ENCODE data around the gene ARID1A. TPM values are rescaled to one million over a fixed set of nuclear protein-coding genes. Genes with fewer than 3 reads are reported as not detected.

The ARID1A gene
- total and polyA plus RNA-seq, 9 of the 15 experiments (the other 6 are each of a cell fraction or from before 2014, with no cell fraction given), result 8.3 to 88.3 (median 22.5) TPM

- TF ChIP-seq ZNF785 (CRISPR knock-in tag; IDR thresholded peaks at IDR 0.05) (no peak), BCLAF1 (IDR thresholded peaks at IDR 0.05; ENCODE audit: borderline replicate concordance in 1 of 2, control insufficient read depth in 1 of 2, low read depth in 2 of 2, low read length in 1 of 2) (peak in 1 of 2 experiments; percentile 81; a peak in 1 of 4 replicates), MLLT1 (IDR thresholded peaks at IDR 0.05) (peak; percentile 63 to 83; a peak in 3 of 4 replicates), CHD2 (IDR thresholded peaks at IDR 0.05; ENCODE audit: low read depth, low read length) (peak; percentile 75), NR2C1 (IDR thresholded peaks at IDR 0.05) (no peak), NR2C1 (tag; IDR thresholded peaks at IDR 0.05) (peak; percentile 64), ZBTB5 (IDR thresholded peaks at IDR 0.05) (no peak), ZBTB34 (CRISPR knock-in tag; IDR thresholded peaks at IDR 0.05) (no peak), USF1 (CRISPR knock-in tag; IDR thresholded peaks at IDR 0.05) (no peak), TARDBP (IDR thresholded peaks at IDR 0.05) (peak; percentile 90), FOXJ3 (CRISPR knock-in tag; IDR thresholded peaks at IDR 0.05) (no peak), CREB3 (tag; conservative IDR thresholded peaks at IDR 0.05; ENCODE audit: low read depth) (no peak), ZNF589 (CRISPR knock-in tag; IDR thresholded peaks at IDR 0.05; ENCODE audit: low read depth) (no peak; the same call in 1 of the 2 replicates), TBL1XR1 (IDR thresholded peaks at IDR 0.05; ENCODE audit: low read length in 2 of 2) (peak; percentile 87 to 91; a peak in 3 of 4 replicates), SMARCC2 (IDR thresholded peaks at IDR 0.05; ENCODE audit: low read depth) (peak; percentile 20; the same call in 1 of the 2 replicates), NRF1 (conservative IDR thresholded peaks at IDR 0.05 in 1 of 2, IDR thresholded peaks at IDR 0.05 in 1 of 2) (peak; percentile 85 to 87), SMAD3 (CRISPR knock-in tag; conservative IDR thresholded peaks at IDR 0.05) (peak; percentile 90)
These were observed at the start of gene ARID1A (continued) for GRCh38 chr1:26695356-26696118.

All from K562 (cell line).